Nephron (organoid): Measurements from ENCODE around the gene NANOS3.

Experiments
- H3K27ac Mint-ChIP-seq, 3 experiments: 2 replicates each; pipeline ENCODE4 v1.8.0; 2020; ENCODE audit warnings: mixed read lengths in 3 of 3, mild to moderate bottlenecking in 2 of 3, moderate library complexity in 1 of 3
- H3K27me3 Mint-ChIP-seq: 2 replicates; pipeline ENCODE4 v1.8.0; 2021; ENCODE audit warnings: low read depth, mild to moderate bottlenecking, moderate library complexity, mixed read lengths
- H3K36me3 Mint-ChIP-seq: 2 replicates; pipeline ENCODE4 v1.8.0; 2020; ENCODE audit warnings: low read depth, mixed read lengths
- H3K4me1 Mint-ChIP-seq: 2 replicates; pipeline ENCODE4 v1.8.0; 2020; ENCODE audit warnings: mixed read lengths
- H3K4me3 Mint-ChIP-seq, 3 experiments: 2 replicates each; pipeline ENCODE4 v1.8.0; 2020; ENCODE audit warnings: mild to moderate bottlenecking in 3 of 3, mixed read lengths in 3 of 3, moderate library complexity in 2 of 3
- H3K9me3 Mint-ChIP-seq: 2 replicates; pipeline ENCODE4 v1.8.0; 2020; ENCODE audit warnings: mixed read lengths
- TF ChIP-seq, protein P1 (sequence below), 3 experiments: fragments of 200-600 bp; sonication (generic); IDR thresholded peaks; one replicate each; pipeline ENCODE4 v1.5.0; 2021; ENCODE audit warnings: antibody characterized with exemption in 3 of 3; ENCODE audit not compliant: unreplicated experiment in 3 of 3

Gene NANOS3

DNA sequence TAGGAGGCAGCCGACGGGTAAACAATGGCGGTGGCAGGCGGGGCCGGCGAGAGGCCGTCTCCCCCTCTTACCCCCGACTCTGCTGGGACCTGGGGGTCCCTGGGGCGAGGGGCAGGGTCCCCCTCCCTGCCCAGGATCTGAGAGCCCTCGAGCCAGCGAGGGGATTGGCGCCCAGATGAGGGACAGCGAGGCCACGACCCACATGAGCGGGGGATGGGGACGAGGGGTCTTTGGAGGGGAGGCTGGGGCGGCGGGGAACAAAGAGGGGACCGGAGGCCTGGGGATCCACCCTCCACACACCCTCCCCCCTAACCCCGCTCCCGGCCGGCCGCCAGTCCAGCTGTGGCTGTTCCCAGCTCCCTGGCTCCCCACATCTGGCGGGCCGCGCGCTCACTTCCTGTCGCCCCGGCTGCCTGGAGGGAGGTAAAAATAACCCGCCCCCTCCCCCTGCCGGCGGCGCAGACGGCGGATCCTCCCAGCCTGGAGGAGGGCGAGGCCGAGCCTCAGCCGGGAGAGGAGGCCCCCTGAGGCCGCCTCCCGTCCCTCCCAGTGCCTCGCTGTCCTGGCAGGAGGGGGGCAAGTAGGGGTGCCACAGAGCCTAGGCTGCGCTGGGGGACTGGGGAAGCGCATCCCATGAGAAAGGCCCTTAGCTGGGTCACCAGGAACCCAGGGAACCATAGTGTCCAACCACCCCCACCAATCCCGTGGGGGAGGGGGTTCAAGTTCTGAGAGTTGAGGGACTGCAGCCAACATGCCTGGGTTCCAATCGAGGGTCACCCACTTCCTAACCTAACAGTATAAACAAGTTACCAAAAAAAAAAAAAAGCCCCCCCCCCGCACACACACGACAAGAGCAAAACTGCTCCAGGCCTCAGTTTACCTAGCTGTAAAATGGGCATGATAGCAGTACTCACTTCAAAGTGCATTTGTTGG, 29.3 kb upstream of the NANOS3 start:
- TF ChIP-seq, protein P1, sequence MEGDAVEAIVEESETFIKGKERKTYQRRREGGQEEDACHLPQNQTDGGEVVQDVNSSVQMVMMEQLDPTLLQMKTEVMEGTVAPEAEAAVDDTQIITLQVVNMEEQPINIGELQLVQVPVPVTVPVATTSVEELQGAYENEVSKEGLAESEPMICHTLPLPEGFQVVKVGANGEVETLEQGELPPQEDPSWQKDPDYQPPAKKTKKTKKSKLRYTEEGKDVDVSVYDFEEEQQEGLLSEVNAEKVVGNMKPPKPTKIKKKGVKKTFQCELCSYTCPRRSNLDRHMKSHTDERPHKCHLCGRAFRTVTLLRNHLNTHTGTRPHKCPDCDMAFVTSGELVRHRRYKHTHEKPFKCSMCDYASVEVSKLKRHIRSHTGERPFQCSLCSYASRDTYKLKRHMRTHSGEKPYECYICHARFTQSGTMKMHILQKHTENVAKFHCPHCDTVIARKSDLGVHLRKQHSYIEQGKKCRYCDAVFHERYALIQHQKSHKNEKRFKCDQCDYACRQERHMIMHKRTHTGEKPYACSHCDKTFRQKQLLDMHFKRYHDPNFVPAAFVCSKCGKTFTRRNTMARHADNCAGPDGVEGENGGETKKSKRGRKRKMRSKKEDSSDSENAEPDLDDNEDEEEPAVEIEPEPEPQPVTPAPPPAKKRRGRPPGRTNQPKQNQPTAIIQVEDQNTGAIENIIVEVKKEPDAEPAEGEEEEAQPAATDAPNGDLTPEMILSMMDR (IDR thresholded peaks at IDR 0.05; ENCODE audit: unreplicated experiment in 3 of 3), result peak in 1 of 3 experiments; percentile 25
- peak overlapping the region; percentile 68 to 79 (median 76) for H3K4me3 Mint-ChIP-seq
- peaks cover 4% of the 10 kb centered on the region for H3K27me3 Mint-ChIP-seq
- H3K4me1 Mint-ChIP-seq, result peaks cover 46% of the 10 kb centered on the region
- H3K9me3 Mint-ChIP-seq, result no peaks in the 10 kb centered on the region
- H3K27ac Mint-ChIP-seq, result peak overlapping the region; percentile 97 to 99 (median 98)
- H3K36me3 Mint-ChIP-seq, result no peaks in the 10 kb centered on the region

DNA sequence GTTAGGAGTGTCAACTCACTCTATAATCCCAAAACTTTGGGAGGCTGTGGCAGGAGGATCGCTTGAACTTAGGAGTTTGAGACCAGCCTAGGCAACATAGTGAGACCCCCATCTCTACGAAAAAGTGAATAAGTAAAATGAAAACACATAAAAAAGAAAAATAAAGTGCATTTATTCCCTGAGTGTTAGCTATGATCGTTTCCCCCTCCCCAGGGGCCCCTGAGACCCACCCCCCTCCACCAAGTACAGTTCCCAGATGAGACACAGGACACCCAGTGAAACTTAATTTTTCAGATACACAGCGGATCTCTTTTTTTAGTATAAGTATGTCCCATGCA, 28.6 kb upstream of the NANOS3 start:
- Mint-ChIP-seq H3K9me3 (no peaks in the 10 kb centered on the region), H3K27me3 (peaks cover 4% of the 10 kb centered on the region), H3K36me3 (no peaks in the 10 kb centered on the region), H3K4me3 (peak overlapping the region; percentile 21 to 80 (median 43)), H3K4me1 (peaks cover 46% of the 10 kb centered on the region), H3K27ac (peak overlapping the region; percentile 86 to 97 (median 96))
- TF ChIP-seq, protein P1 (IDR thresholded peaks at IDR 0.05; ENCODE audit: unreplicated experiment in 3 of 3), result no peak

DNA sequence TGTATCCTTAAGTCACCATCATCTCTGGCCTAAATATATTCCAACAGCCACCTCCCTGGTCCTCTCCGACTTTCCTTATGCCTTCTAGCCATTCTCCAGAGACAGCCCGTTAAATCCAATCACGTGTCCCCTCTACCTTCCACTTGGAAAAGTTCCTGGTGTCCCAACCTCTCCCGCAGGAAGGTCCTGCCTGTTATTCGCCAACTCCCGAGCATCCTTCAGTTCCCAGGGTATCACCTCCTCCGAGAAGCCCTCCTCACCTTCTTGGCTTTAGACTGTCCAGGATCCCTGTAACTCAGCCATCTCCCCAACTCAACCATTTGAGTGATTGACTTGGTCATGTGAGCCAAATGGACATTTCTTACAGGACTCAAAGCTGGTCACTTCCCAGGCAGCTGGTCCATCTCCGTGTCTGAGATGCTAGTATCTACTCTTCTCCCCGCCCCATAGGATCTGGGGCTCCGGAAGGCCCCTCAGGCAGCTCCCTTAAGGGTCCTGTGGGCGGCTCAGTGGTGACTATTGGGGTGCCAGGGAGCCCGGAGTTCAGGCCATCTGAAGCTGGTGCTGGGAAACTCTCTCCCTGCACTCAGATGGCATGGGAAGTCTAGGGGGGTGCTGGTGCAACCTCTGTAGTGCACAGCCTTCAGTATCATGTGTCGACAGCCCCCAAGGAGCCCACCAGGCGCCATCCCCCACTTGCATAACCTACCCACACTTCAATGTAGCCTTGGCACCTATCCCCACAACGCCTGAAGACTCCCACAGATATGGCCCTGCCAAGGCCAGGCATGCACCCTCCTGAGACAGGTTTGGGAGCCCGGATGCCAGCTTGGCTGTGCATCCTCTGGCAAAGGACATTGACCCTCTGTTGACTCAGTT, 27.9 kb upstream of the NANOS3 start:
- peak overlapping the region; percentile 86 to 97 (median 96) for H3K27ac Mint-ChIP-seq
- H3K4me3 Mint-ChIP-seq, result peak overlapping the region; percentile 72 to 80 (median 77)
- H3K36me3 Mint-ChIP-seq, result no peaks in the 10 kb centered on the region
- peaks cover 46% of the 10 kb centered on the region for H3K4me1 Mint-ChIP-seq
- H3K9me3 Mint-ChIP-seq, result no peaks in the 10 kb centered on the region
- TF ChIP-seq, protein P1 (IDR thresholded peaks at IDR 0.05; ENCODE audit: unreplicated experiment in 3 of 3), result no peak
- peaks cover 4% of the 10 kb centered on the region for H3K27me3 Mint-ChIP-seq

DNA sequence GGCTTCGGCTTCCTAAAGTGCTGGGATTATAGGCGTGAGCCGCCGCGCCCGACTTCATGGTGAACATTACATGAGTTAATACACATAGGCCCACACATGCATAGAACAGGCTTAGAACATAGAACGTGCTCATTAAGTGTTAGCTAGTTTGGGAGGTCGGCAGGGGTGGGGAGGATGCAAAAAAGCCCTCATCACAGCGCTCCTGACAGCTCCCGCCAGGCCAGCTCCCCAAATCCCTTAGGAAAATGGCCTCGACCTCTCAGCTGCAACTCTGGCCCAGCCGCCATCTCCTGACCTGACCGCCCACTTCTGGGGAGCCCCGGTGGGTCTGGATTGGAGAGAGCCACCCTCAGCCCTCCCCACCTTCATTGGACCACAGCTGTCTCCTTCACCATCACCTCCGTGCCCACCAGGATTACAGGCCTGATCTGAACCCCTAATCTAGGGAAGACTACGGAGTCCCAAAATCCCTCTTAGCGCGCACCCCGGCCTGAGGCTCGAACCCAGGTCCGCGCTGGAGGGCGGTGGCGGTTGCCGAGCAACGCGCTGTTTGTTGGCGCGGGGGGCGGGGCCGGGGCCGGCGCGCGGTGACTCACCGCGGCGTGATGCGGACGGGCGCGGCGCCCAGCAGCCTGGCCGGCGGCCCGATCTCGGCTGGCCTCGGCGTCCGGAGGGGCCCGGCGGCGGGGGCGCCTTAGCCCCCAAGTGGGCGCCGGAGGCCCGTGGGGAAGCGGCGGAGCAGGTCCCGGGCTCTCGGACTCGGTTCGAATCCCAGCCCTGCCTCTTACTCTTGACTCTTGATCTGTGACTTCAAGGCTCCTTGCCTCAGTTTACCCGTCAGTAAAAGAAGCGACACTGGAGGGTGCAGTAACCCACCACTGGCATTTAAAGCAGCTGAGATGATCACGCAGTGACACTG, 26.7 kb upstream of the NANOS3 start:
- TF ChIP-seq, protein P1 (IDR thresholded peaks at IDR 0.05; ENCODE audit: unreplicated experiment in 3 of 3), result no peak
- peaks cover 38% of the 10 kb centered on the region for H3K4me1 Mint-ChIP-seq
- peak overlapping the region; percentile 81 to 97 (median 96) for H3K27ac Mint-ChIP-seq
- no peaks in the 10 kb centered on the region for H3K36me3 Mint-ChIP-seq
- H3K9me3 Mint-ChIP-seq, result no peaks in the 10 kb centered on the region
- H3K4me3 Mint-ChIP-seq, result peak overlapping the region; percentile 31 to 73 (median 62)
- peaks cover 4% of the 10 kb centered on the region for H3K27me3 Mint-ChIP-seq
